ENCODE measurements around the gene EFHC2. TPM values are rescaled to one million over a fixed set of nuclear protein-coding genes. Genes with fewer than 3 reads are reported as not detected.

The EFHC2 gene
- total RNA-seq (0.77 and 2.6 TPM in 2 replicates), polyA plus RNA-seq (0.64 and 1.1 TPM in 2 replicates), polyA minus RNA-seq (ENCODE audit: low replicate concordance) (0.51 TPM in 1 of 2 replicates, not detected in the other)
- polyA plus RNA-seq (2012) = 0.47 and 0.49 TPM in 2 replicates

- Histone ChIP-seq H3K4me1 (ENCODE audit: control insufficient read depth, extremely low read depth, insufficient read depth, low read length) (peaks cover 3% of the 10 kb centered on the region), H3K36me3 (ENCODE audit: control insufficient read depth, insufficient read depth, low read length) (no peaks in the 10 kb centered on the region), H3K9me3 (ENCODE audit: control insufficient read depth, insufficient read depth, low read depth, low read length) (no peaks in the 10 kb centered on the region), H3K4me3 (replicated peaks in 1 of 4; ENCODE audit: control extremely low read depth in 1 of 4, insufficient read depth in 1 of 4, low read depth in 3 of 4, low read length in 4 of 4) (peak within 1 kb of the TSS; percentile 25 to 60 (median 46)), H3K27ac (ENCODE audit: insufficient read depth, low read length) (peak within 1 kb of the TSS; percentile 43), H4K20me1 (ENCODE audit: control insufficient read depth, extremely low read depth, insufficient read depth, low read length) (no peaks in the 10 kb centered on the region), H3K4me2 (ENCODE audit: extremely low read depth, insufficient read depth, low read length) (peak within 1 kb of the TSS; percentile 64), H2AFZ (ENCODE audit: low read length) (peak within 1 kb of the TSS; percentile 55), H3K9ac (ENCODE audit: insufficient read depth, low read length) (peak within 1 kb of the TSS; percentile 53), H3K79me2 (ENCODE audit: control insufficient read depth, insufficient read depth, low read length) (no peaks in the 10 kb centered on the region), H3K27me3 (ENCODE audit: control insufficient read depth, insufficient read depth, low read length) (no peaks in the 10 kb centered on the region)
- peak; percentile 21 to 33 for DNase-seq (ENCODE audit: low read depth in 2 of 2)
- TF ChIP-seq EZH2 (IDR thresholded peaks at IDR 0.05; ENCODE audit: low read length, missing control alignments) (no peak), CTCF (conservative IDR thresholded peaks at IDR 0.05 in 1 of 2, IDR thresholded peaks at IDR 0.05 in 1 of 2; ENCODE audit: low read depth in 1 of 2, low read length in 2 of 2) (no peak)
Measured at GRCh38 chrX:44343412-44344141, at the start of gene EFHC2. EFHC2 (minus strand) TSS chrX:44343672; CDS start chrX:44343588, 84 bp downstream.

- H2AFZ ChIP-seq (ENCODE audit: low read length) = no peak overlapping the region
Measured at GRCh38 chrX:44392767-44393166, 49.3 kb upstream of the EFHC2 start.

More at GRCh38 chrX:44392767-44393166, 49.3 kb upstream of the EFHC2 start:
- Histone ChIP-seq H3K9me3 (ENCODE audit: control insufficient read depth, insufficient read depth, low read depth, low read length) (no peaks in the 10 kb centered on the region), H3K27me3 (ENCODE audit: control insufficient read depth, insufficient read depth, low read length) (no peaks in the 10 kb centered on the region), H4K20me1 (ENCODE audit: control insufficient read depth, extremely low read depth, insufficient read depth, low read length) (no peaks in the 10 kb centered on the region), H3K79me2 (ENCODE audit: control insufficient read depth, insufficient read depth, low read length) (no peaks in the 10 kb centered on the region), H3K4me2 (ENCODE audit: extremely low read depth, insufficient read depth, low read length) (no peak overlapping the region), H3K4me3 (replicated peaks in 1 of 4; ENCODE audit: control extremely low read depth in 1 of 4, insufficient read depth in 1 of 4, low read depth in 3 of 4, low read length in 4 of 4) (no peak overlapping the region), H3K27ac (ENCODE audit: insufficient read depth, low read length) (no peak overlapping the region), H3K9ac (ENCODE audit: insufficient read depth, low read length) (no peak overlapping the region), H3K4me1 (ENCODE audit: control insufficient read depth, extremely low read depth, insufficient read depth, low read length) (no peaks in the 10 kb centered on the region), H3K36me3 (ENCODE audit: control insufficient read depth, insufficient read depth, low read length) (no peaks in the 10 kb centered on the region)
- DNase-seq (ENCODE audit: low read depth in 2 of 2) = no peak
- TF ChIP-seq EZH2 (IDR thresholded peaks at IDR 0.05; ENCODE audit: low read length, missing control alignments) (no peak), CTCF (conservative IDR thresholded peaks at IDR 0.05 in 1 of 2, IDR thresholded peaks at IDR 0.05 in 1 of 2; ENCODE audit: low read depth in 1 of 2, low read length in 2 of 2) (no peak)
